Aorta (tissue), 5 donors: Measurements from ENCODE around the gene IQCM. TPM values are rescaled to one million over a fixed set of nuclear protein-coding genes. Genes with fewer than 3 reads are reported as not detected.

ENCODE experiments used
- ATAC-seq: fragments of 200-7000 bp; cut with Tn5 transposase; one replicate; pipeline ENCODE4 v1.9.1; 2022; ENCODE audit warnings: moderate library complexity; ENCODE audit not compliant: low FRiP score
- DNase-seq, 2 donors: peaks; one replicate each; pipeline ENCODE4 v3.0.0-alpha.2; 2020
- H3K27ac ChIP-seq, 2 donors: one replicate each; pipeline ENCODE4 v1.5.1; 2013; ENCODE audit warnings: low read length in 2 of 2, mild to moderate bottlenecking in 2 of 2, moderate library complexity in 2 of 2, control low read depth in 1 of 2, inconsistent platforms in 1 of 2, low read depth in 1 of 2
- H3K27me3 ChIP-seq, 2 donors: one replicate each; pipeline ENCODE4 v1.6.1; 2013; ENCODE audit warnings: control low read depth in 1 of 2, low read length in 1 of 2, mild to moderate bottlenecking in 1 of 2, moderate library complexity in 1 of 2; ENCODE audit not compliant: insufficient read depth in 2 of 2, control insufficient read depth in 1 of 2
- H3K36me3 ChIP-seq, 2 donors: one replicate each; pipeline ENCODE4 v1.6.1; 2013; ENCODE audit warnings: control low read depth in 1 of 2, low read length in 1 of 2, mild to moderate bottlenecking in 1 of 2; ENCODE audit not compliant: insufficient read depth in 2 of 2, control insufficient read depth in 1 of 2
- H3K4me1 ChIP-seq, 2 donors: one replicate each; pipeline ENCODE4 v1.6.1; 2013; ENCODE audit warnings: low read length in 2 of 2, control low read depth in 1 of 2, mild to moderate bottlenecking in 1 of 2, moderate library complexity in 1 of 2; ENCODE audit not compliant: insufficient read depth in 2 of 2, control insufficient read depth in 1 of 2
- H3K4me3 ChIP-seq, 2 donors: one replicate each; pipeline ENCODE4 v1.5.1; 2013; ENCODE audit warnings: low read length in 2 of 2, control low read depth in 1 of 2, mild to moderate bottlenecking in 1 of 2
- H3K9me3 ChIP-seq: one replicate; pipeline ENCODE4 v1.6.1; 2013; ENCODE audit warnings: mild to moderate bottlenecking, low read length; ENCODE audit not compliant: control insufficient read depth
- WGBS, 2 donors: extraction: QIAGEN DNeasy Blood & Tissue Kit; methylation state at CpG; one replicate each; pipeline ENCODE4 v1.1.7; 2013; 5-methylcytosine and 5-hydroxymethylcytosine counted together
- intact Hi-C, 2 donors: fragments of 100-400 bp; cut with DNase I; formaldehyde crosslinking; loops; one replicate each; pipeline versions ENCODE4 v1.14.2 to v1.15.0; 2022
- polyA plus RNA-seq, 2 donors: library from polyadenylated mRNA; stranded (reverse); fragments of 200-250 nt; gene quantifications; one replicate each; pipeline ENCODE4 v1.2.3, GENCODE V29; 2013
- total RNA-seq, 2 donors: library from RNA; stranded (reverse); fragmentation: NEBNext Ultra II Directional; extraction: Animal tissue kit (Norgen Biotek cat#: 25700); gene quantifications; one replicate each; pipeline ENCODE4 v1.2.1, GENCODE V29; 2021
- donor health status: healthy with polysubstance abuse.
- donor health status: Bipolar disorder and iron deficiency.
- donor health status: DM: no; HTN: no; CAD: no.
- donor health status: DM: no; HTN: no; CAD: no.
- donor health status: DM: yes; HTN: yes; CAD: no.

The IQCM gene
- total and polyA plus RNA-seq, 4 donors, result not detected

DNA sequence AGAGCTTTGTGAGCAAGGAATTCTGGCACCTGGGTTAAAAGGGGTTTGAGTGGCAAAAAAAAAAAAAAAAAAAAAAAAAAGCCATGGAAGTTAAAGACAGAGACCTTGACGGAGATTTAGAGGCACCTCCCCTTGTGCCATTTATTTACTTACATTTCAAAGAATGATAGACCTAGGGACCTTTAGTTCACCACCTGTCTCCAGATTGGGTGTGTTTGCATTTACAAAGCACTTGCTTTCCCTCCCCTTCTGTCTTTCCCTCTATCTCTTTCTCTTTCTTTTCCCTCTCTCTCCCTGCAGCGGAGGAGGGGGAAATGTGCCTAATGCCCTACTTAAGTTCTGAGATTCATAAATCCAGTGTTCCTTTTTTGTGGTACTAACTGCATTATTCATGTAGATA, 116.0 kb downstream of the IQCM start:
- Histone ChIP-seq H3K27ac (no peak overlapping the region), H3K27me3 (no peaks in the 10 kb centered on the region), H3K36me3 (no peaks in the 10 kb centered on the region), H3K9me3 (no peaks in the 10 kb centered on the region), H3K4me1 (no peaks in the 10 kb centered on the region), H3K4me3 (no peak overlapping the region)
- no peak for ATAC-seq
- intact Hi-C loops, result no loop called here
- no peak for DNase-seq
- WGBS, 2 donors, result 88 to 92% methylated on average over 2 of the region's 2 CpGs

DNA sequence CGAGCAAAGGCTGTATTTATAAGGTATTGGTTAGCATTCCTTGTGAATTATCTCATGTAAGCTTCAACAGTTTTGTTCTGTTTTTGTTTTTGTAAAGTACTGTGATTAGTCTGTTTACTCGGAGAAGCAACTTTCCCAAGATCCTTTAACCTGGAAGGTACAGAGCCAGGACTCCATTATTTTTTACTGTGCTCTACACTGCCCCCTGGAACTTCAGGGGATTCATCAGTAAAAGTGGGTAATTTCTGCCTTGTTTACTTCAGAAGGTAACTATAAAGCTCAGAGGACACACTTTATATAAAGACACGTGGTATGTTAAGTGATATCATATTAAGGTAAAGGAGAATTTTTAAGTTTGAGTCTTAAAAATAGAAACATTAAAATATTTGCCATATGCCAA, 124.9 kb downstream of the IQCM start:
- H3K4me1 ChIP-seq, result no peaks in the 10 kb centered on the region
- H3K27me3 ChIP-seq, result no peaks in the 10 kb centered on the region
- H3K4me3 ChIP-seq, result no peak overlapping the region
- no peak overlapping the region for H3K27ac ChIP-seq
- WGBS, 2 donors, result 75 to 80% methylated on average over 3 of the region's 3 CpGs
- intact Hi-C loops, result no loop called here
- H3K36me3 ChIP-seq, result no peaks in the 10 kb centered on the region
- no peaks in the 10 kb centered on the region for H3K9me3 ChIP-seq
- DNase-seq (no peak), ATAC-seq (no peak)

DNA sequence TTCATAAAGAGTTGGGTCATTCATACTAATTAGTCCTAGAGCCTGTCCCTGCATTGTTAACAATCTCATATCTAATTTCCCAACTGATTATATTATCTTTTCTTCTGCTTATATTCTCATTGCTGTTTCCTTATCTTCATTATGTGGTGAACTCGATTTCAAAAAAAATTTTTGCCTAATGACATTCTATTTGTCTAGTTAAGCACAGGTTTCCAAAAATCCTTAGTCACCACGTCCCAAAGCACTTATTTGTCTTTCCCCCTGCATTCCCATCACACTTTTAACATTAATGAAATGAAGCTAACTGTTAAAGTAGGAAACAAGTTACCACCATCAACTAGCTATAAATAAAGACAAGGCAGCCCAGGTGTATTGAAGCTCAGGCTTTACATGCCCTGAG, 131.1 kb downstream of the IQCM start:
- H3K4me1 ChIP-seq, result no peaks in the 10 kb centered on the region
- intact Hi-C loops, result no loop called here
- H3K9me3 ChIP-seq, result no peaks in the 10 kb centered on the region
- H3K36me3 ChIP-seq, result no peaks in the 10 kb centered on the region
- DNase-seq, result no peak
- no peaks in the 10 kb centered on the region for H3K27me3 ChIP-seq
- WGBS, 2 donors, result 45 to 54% methylated on average over 2 of the region's 2 CpGs
- no peak overlapping the region for H3K4me3 ChIP-seq
- no peak overlapping the region for H3K27ac ChIP-seq
- no peak for ATAC-seq

DNA sequence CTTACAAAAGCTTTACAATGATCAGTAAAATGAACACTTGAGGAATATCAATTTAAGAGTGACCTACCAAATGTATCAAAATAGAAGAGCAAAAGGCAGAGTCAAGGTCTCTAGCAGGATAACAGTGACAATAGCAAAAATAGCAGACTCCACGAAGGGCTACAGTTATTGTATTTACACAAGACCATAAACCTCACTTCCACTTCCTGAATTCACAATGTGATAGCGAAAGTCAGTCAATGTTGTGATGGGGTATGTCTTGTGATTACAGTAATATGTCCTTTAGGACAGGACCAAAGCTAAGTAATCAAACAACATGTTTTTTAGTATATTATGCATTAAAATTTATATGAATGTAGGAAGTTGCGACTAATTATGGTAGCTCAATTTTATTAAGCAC, 139.6 kb downstream of the IQCM start:
- WGBS, 2 donors, result 60 to 66% methylated on average over 3 of the region's 3 CpGs

DNA sequence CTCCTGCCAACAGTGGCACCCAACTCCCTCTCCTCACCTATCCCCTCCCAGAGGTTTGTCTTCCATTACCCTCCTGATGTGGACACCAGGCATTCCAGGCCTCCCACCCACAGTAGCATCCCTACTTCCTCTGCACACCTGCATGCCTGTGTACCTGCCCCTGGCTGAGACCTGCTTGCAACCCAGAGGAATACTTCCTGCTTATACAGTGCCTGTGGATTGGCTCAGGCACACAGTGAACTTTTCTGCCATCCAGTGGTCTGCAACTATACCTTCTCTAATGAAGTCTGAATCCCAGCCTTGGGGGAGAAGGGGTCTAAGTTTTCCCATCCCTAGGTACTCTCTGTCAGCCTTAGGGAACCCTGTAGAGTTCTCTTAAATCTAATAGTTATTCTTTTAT, 169.9 kb downstream of the IQCM start:
- H3K27ac ChIP-seq, result no peak overlapping the region
- no peaks in the 10 kb centered on the region for H3K4me1 ChIP-seq
- no peaks in the 10 kb centered on the region for H3K9me3 ChIP-seq
- DNase-seq, result no peak
- ATAC-seq, result no peak
- intact Hi-C loops, result no loop called here
- no peak overlapping the region for H3K4me3 ChIP-seq
- H3K27me3 ChIP-seq, result no peaks in the 10 kb centered on the region
- no peaks in the 10 kb centered on the region for H3K36me3 ChIP-seq

More for the DNA sequence above, 139.6 kb downstream of the IQCM start:
- no peak for ATAC-seq
- Histone ChIP-seq H3K4me3 (no peak overlapping the region), H3K9me3 (no peaks in the 10 kb centered on the region), H3K4me1 (no peaks in the 10 kb centered on the region), H3K27me3 (no peaks in the 10 kb centered on the region), H3K27ac (no peak overlapping the region), H3K36me3 (no peaks in the 10 kb centered on the region)
- DNase-seq, result no peak
- intact Hi-C loops, result no loop called here

DNA sequence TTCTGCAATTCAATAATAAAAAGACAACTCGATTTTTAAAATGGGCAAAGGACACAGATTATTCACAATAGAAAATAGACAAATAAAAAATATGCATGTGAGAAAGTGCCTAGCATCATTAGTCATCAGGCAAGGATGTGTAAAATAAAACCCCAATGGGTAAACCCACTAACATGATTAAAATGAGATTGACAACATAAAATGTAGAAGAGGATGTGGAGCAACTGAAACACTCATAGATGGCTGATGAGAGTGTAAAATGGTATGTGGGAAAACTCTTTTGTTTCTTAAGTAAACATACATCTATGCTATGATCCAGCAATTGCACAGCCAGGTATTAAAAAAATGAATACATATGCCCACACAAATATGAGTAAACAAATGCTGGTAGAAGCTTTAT, 177.6 kb downstream of the IQCM start:
- Histone ChIP-seq H3K4me3 (no peak overlapping the region), H3K27me3 (no peaks in the 10 kb centered on the region), H3K36me3 (no peaks in the 10 kb centered on the region), H3K9me3 (no peaks in the 10 kb centered on the region), H3K27ac (no peak overlapping the region), H3K4me1 (no peaks in the 10 kb centered on the region)
- intact Hi-C loops, result no loop called here
- DNase-seq (no peak), ATAC-seq (no peak)
- WGBS, 2 donors, result 69 to 71% methylated on average over 1 of the region's 1 CpG

DNA sequence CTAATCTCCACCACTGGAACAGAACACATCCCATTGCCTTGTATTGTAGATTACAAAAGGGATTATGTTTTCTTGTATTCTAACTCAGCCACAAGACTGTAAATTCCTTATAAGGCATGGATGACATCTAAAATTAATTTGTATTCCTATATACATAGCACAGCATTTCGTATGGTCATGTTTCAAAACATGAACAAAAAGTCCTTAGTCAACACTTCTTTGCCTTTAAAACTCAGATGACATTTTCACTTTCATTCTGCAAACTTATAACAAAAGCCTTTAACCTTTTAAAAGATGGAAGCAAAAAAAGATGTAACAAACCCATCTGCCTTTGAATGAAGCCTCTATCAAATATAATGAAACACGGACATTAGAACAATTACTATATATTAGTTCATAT, 181.3 kb downstream of the IQCM start:
- H3K27me3 ChIP-seq, result peaks cover 0 to 1% of the 10 kb centered on the region in 2 donors
- DNase-seq, result no peak
- no peak overlapping the region for H3K27ac ChIP-seq
- no peaks in the 10 kb centered on the region for H3K9me3 ChIP-seq
- intact Hi-C loops, result no loop called here
- ATAC-seq, result no peak
- 57 to 58% methylated on average over 2 of the region's 2 CpGs for WGBS, 2 donors
- H3K36me3 ChIP-seq, result no peaks in the 10 kb centered on the region
- no peaks in the 10 kb centered on the region for H3K4me1 ChIP-seq
- no peak overlapping the region for H3K4me3 ChIP-seq

DNA sequence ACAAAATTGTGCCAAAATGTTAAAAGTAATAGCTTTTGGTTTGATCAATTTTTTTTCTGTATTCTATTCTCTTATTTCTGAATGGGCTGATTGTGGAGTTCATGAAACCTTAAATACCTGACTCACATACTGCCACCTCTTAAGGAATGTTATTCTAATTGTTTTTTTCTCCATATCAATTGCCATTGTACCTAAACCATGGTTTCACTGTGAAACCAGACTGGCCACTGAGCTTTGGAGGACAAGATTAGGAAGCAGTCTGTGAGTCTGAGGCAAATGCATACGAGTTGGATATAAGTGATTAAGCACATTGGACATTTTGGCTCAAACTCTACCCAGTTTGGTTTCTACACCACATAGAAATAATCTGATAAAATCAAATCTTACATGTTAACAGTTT, 184.0 kb downstream of the IQCM start:
- H3K36me3 ChIP-seq, result no peaks in the 10 kb centered on the region
- intact Hi-C loops, result no loop called here
- 47 to 48% methylated on average over 1 of the region's 1 CpG for WGBS, 2 donors
- H3K9me3 ChIP-seq, result no peaks in the 10 kb centered on the region
- no peak overlapping the region for H3K4me3 ChIP-seq
- H3K27ac ChIP-seq, result no peak overlapping the region
- peaks cover 0 to 1% of the 10 kb centered on the region in 2 donors for H3K27me3 ChIP-seq
- ATAC-seq, result no peak
- DNase-seq, result no peak
- no peaks in the 10 kb centered on the region for H3K4me1 ChIP-seq

DNA sequence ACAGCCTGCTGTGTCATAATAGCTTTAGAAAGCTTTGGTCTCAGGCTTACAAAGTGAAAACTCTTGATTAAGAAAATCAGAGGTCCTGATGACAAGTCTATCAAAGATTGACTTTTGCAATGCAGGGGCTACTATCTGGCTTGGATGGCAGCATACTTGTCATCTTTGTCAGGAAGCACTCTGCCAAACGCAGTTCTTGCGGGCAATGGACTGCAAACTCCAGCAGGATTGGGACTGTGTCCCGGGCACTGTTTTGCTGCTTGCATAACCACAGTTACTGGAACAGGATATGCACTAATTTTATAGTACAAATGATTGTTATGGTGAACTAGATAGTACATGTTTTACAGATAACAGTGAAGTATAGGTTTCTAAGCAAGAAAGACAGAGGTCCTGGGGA, 185.6 kb downstream of the IQCM start:
- ATAC-seq, result no peak
- no peak overlapping the region for H3K27ac ChIP-seq
- 62 to 64% methylated on average over 3 of the region's 3 CpGs for WGBS, 2 donors
- H3K4me3 ChIP-seq, result no peak overlapping the region
- H3K9me3 ChIP-seq, result no peaks in the 10 kb centered on the region
- DNase-seq, result no peak
- intact Hi-C loops, result no loop called here
- H3K36me3 ChIP-seq, result no peaks in the 10 kb centered on the region
- H3K4me1 ChIP-seq, result no peaks in the 10 kb centered on the region
- H3K27me3 ChIP-seq, result peaks cover 0 to 1% of the 10 kb centered on the region in 2 donors
